HG02678 (cell line): ENCODE measurements around the gene RIPK1.

ENCODE experiments used
- ATAC-seq: cut with Tn5 transposase; IDR thresholded peaks from one replicate; pipeline ENCODE4 v1.9.1; 2021; ENCODE audit warnings: mild to moderate bottlenecking, moderate library complexity; ENCODE audit not compliant: unreplicated experiment

RIPK1 gene

GRCh38 chr6:3159805-3160781, 91.8 kb downstream of the RIPK1 start:
- ATAC-seq = no peak

- ATAC-seq = no peak
Measured at GRCh38 chr6:3162067-3162497, 93.8 kb downstream of the RIPK1 start.

GRCh38 chr6:3162565-3163247, 94.4 kb downstream of the RIPK1 start:
- ATAC-seq = peak; percentile 70

- peak; percentile 21 for ATAC-seq
Measured at GRCh38 chr6:3163248-3163594, 94.9 kb downstream of the RIPK1 start.

DNA sequence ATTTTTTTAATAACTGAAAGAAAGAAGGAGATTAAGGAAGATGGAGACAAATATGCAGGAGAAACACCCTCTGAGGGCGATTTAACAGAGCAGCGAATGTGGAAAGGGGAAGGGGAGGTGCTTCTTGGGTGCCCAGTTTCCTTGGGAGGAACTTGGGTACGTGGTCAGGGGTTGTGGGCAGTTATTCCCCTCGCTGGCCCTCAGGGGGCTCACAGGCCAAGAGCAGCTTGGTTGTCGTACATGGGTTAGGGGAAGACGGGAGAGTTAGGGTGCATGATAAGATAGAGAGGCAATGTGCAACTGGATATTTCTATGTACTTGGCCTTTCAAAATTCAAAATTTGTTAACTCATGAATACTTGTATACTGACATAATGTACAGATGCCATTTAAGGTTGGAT, 96.1 kb downstream of the RIPK1 start:
- ATAC-seq = no peak
